GOT3 (cell line): ENCODE measurements around the gene OR6K3.
"Not testable (repeated sequence)": the region's sequence is repeated elsewhere in the genome, so short reads cannot be mapped to it uniquely, and the experiment has no call there.

Experiments used
- DNase-seq: peaks from one replicate; lab custom pipeline; 2025; ENCODE audit warnings: mixed read lengths; lab: John Stamatoyannopoulos, UW

OR6K3 gene, protein sequence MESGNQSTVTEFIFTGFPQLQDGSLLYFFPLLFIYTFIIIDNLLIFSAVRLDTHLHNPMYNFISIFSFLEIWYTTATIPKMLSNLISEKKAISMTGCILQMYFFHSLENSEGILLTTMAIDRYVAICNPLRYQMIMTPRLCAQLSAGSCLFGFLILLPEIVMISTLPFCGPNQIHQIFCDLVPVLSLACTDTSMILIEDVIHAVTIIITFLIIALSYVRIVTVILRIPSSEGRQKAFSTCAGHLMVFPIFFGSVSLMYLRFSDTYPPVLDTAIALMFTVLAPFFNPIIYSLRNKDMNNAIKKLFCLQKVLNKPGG

DNA sequence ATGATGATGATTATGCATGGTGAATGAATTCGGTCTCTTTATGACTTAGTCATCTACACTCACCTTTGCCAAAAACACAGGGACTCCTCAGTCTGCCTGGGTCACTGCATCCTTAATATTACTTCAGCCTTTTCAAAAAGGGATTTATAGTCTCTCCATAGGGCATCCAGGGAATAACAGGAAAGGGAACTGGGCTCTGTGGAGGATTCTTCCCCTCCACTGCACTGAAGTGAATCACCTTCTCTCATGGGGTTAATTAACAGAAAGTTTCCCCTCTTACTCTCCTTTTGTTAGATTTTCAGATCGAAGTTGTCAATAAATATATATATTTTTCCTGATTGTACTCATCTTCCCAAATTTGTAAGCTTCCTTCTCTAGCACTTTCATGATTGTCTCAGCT lies at the start of gene OR6K3:
OR6K3 (minus strand) TSS at position 101 of the 400 bp plus-strand sequence. CDS start 2,605 bp downstream, outside the sequence.
- no peak for DNase-seq

DNA sequence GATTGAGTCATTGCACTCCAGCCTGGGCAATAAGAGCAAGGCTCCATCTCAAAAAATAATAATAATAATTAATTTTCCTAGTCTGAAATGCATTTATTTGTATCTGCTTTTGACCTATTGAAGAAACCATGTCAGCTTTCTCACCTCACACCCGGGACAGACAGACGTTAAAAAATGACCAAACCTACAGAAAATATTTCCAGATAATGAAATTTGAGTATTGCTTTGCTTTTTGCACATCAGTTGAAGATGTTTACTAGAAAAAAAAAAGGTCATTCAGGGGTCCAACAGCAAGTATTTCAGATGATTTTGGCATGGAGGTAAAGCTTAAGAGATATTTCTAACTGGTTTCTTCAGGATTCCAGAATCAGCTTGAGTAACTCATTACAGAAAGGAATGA lies 33.9 kb upstream of the OR6K3 start, which contains the start of gene OR6K6:
OR6K6 (plus strand) TSS at position 301 of the 400 bp plus-strand sequence. CDS start 168 bp downstream, outside the sequence.
- DNase-seq, result no peak

DNA sequence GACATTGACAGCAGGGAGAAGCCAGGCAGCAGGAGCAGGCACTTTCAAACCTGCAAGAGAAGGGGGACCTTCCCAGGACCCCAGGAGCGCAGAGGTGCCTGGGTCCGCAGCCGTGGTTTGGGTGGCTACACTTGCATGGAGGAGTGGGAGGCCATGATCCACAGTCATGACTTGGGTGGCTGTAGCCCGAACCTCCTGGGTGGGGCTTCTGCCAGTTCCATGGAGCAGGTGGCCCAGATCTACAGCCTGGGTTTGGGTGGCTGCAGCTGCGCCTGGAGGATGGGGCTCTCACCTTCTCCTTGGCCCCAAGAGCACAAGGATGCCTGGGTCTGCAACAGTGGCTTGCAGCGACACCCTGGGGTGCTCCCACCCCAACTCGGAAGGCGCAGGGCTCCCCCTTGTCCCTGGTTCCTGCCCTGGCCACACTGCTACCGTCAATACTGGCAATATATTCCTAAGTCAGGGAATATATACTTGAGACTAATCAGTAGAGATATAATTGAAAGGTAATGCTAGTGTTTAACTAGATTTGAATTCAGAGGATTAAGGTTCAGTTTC lies 31.7 kb upstream of the OR6K3 start:
- DNase-seq, result no peak

DNA sequence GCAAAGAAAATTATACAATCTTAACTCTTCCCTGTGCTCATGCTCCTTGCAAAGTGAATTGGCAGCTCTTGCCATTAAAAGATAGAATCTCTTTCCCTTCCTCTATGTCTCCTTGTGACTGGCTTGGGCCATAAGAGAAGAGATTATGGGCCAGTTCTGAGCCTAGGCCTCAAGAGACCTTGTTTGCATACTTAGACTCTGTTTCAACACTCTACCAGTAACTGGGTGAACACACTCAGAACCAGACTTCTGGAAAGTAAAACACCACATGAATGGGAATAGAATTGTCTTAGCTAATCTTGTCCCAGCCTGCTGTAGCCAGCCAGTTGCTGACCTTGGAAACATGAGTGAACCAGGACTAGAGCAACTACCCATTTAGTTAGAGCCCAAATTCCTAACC lies 15.3 kb upstream of the OR6K3 start:
- no peak for DNase-seq

DNA sequence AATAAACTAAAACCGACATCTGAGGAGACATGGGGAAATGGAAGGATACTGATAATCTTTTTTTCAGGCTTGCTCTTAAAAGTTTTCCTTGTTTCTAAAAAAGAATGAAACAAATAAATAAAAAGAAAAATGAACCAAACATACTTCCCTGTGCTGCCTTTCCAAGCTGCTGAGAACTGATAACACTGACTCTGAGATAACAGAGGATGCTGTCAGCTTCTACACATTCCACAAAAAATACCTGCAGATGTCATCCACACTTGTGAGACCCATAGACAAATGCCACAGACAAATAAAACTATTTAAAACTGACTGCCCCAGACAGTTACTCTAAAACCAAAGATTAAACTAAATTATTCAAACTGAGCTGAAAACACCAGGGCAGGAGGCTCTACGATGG lies 12.0 kb upstream of the OR6K3 start:
- no peak for DNase-seq

DNA sequence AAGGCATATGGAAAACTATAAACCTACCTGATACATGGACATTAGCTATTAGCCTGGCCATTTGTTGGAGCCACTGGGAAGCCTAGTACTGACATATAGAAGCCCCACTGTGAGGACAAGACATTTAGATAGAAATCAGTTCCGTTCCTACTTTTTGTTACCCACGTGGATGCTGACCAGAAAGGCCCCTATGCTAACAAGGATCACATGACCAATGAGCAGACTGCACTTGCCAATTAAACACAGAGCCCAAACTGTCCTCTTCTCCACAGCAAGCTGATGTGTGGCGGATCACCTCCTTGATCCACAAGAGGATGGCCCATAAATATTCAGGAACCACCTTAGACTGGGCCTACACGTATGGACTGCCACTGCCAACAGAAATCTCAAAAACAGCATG lies 11.2 kb upstream of the OR6K3 start:
- DNase-seq, result no peak

DNA sequence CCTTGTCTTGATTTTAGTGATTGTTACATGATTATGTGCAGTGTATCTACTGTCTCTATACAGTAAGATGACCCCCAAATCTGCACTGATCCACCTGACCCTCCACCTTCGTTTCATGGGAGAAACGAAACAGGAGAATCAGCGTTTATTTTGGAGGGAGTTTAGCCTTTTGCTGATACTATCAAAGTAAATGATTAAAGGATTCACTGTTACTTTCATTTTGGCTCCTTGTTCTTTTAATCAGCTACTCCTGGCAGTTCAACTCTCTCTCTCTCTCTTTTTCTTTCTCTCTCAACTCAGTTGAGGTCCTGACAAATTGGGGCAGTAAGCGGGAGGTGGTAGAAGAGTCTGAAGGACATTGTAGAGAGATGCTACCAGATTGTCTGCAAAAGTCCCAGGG lies 9.9 kb upstream of the OR6K3 start:
- no peak for DNase-seq

DNA sequence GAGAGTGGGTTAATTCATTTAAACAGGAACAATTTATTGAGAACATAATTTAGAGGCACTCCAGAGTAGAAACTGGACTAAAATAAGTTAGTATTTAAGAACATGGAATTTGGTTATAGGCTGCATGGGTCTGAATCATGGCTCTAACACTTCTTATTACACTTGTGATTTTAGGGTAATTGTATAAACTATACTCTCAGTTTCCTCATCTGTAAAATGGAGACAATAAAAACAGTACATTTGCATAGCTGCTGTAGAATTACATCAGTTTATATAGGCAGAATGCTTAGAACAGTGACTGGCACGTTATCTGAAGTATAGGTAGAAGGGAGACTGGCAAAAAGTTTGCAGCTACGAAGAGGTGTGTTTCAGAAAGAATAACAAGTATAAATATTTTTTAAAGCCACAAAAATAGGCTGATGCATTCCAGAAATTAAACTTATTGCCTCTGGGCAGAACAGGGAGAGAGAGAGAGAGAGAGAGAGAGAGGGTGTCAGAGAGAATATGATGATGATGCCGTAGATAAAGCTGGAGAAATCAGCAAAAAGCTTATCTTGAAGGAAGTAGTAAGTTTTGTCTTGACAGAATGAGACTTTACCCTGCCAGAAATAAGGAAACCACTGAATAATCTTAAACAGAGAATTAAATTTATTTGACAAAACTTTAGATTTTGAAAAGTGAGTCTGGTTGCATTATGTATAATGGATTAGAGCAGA lies 8.1 kb upstream of the OR6K3 start:
- DNase-seq, result no peak

DNA sequence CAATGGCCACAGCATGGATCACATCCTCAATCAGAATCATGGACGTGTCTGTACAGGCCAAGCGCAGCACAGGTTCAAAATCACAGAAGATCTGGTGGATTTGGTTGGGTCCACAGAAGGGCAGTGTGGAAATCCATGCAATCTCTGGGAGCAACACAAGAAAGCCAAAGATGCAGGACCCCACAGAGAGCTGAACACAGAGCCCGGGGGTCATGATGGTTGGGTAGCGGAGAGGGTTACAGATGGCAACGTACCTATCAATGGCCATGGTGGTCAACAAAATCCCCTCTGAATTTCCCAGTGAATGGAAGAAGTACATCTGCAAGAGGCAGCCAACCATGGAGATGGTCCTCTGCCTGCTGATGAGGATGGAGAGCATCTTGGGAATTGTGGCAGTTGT lies 3.9 kb upstream of the OR6K3 start:
- no peak for DNase-seq

DNA sequence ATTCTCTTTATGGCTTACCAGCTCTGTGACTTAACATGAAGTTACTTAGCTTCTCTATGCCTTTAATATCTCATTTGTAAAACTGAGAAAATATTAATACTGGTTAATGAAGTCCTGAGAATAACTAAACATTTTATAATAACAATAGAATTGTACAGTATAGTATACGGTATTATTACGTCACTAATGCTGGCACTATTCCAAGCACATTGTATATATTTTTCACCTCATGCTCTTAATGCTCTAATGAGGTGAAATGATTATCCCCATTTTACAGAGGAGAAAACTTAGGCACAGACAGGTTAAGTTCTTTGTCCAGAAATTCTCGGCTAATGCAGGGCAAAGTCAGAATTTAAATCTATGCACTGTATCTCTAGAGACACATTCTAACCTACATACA lies 856 bp downstream of the OR6K3 start:
- DNase-seq, result no peak

DNA sequence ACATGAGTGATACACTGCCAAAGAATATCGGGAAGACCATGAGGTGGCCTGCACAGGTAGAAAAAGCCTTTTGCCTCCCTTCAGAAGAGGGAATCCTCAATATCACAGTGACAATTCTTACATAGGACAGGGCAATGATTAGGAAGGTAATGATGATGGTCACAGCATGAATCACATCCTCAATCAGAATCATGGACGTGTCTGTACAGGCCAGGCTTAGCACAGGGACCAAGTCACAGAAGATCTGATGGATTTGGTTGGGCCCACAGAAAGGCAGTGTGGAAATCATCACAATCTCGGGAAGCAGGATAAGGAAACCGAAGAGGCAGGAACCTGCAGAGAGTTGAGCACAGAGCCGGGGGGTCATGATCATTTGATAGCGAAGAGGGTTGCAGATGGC lies 3.2 kb downstream of the OR6K3 start:
- no peak for DNase-seq

DNA sequence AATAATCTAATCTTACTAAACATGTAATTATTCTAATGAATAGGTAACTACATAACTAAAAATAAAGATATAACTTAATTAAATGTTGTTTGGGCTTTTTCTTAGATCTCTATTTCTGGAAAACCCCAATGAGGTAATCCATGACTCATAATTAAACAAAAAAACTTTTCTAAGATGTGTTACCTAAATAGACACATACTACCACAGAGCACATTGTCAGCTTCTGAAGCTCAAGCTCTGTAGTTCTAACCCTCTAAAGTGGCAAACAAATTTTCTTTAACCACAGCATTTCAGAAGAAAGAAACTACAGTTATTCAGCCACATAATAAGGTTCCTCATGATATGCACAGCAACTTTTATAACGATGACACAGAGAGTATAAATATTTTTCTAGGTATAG lies 4.2 kb downstream of the OR6K3 start:
- DNase-seq, result no peak

DNA sequence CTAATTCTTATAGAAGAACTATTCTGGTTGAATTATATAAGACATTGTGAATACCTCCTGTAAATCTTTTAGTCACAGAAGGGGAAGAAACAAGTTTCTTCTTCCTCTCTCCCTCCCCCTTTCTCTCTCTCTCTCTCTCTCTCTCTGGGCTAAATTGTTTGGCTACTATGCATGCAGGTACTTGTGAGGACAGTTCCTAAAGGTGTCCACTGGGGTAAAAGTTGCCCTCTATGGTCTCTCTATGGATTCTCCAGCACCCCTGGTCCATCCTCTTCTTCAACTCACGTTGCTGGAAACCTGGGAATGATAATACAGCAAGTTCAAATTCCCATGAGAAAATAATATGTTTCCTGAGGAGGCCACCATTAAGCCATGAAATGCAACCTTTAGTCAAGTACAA lies 5.8 kb downstream of the OR6K3 start:
- no peak for DNase-seq

DNA sequence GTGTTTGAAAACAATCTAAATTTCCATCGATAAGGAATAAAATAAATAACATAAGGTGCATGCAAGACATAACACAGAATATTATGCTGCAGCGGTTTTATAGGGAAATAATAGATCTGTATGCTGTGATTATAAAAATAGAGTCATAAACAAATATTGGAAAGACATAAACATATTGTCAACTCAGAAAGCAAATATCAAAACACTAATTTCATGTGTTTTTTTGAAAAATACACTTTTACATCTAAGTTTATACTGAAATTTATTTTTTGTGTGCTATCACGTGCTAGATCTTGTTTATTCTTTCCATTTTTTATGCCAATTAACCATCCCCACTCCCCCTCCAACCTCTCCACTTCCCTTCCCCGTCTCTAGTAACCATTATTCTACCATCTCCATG lies 9.4 kb downstream of the OR6K3 start:
- no peak for DNase-seq

DNA sequence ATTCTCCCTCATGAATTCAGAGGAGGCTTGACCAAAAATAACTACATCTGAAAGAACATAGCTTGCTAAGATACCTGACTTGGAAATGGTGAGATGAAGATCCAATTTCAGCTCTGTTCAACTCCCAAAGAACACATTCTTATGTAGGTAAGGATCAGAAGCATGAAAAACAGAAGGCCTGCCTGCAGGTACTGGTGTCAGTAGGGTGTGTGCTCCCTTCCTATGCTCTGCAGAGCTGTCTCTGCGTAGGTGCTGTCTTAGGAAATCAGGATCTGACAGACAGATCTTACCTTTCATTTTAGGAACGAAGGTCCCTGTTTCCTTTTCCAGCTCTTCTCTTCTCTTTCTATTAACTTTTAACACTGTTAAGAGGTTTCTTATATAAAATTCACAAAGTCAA lies 14.4 kb downstream of the OR6K3 start:
- no peak for DNase-seq

DNA sequence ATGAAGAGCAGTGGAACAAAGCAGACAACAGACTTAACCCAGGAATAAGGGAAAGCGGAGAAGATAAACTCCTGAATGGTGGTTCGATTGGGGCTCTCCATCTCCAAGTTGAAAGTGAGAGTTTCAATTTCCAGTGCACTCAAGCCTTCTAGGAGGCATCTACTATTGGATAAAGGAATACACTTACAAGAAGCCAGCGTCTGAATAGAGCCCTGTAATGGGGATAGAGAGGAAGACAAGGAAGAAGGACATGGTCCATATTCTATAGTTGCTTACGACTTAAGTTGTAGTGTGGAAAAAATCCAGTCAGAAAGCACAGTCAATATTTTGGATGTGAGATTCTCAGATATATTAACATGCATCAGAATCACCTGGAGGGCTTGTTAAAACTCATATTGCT lies 20.0 kb downstream of the OR6K3 start, which contains the start of gene OR6K2:
OR6K2 (minus strand) TSS at position 101 of the 400 bp plus-strand sequence; CDS start at position 101, 0 bp downstream.
- DNase-seq, result no peak

DNA sequence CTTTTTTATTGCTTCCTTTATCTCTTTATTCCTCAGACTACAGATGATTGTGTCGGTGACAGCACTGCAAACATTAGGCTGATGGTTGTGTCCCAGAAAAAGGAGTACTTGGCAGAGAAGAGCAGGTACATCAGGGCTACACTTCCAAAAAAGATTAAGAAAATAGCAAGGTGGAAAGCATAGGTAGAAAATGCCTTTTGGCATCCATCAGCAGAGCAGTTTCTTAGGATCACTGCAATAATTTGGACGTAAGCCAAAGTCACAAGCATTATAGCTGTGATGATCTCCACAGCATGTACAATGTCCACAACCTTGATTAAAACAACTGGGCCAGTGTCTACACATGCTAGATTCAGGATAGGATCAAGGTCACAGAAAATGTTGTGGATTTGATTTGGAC lies 25.9 kb downstream of the OR6K3 start:
- no peak for DNase-seq

DNA sequence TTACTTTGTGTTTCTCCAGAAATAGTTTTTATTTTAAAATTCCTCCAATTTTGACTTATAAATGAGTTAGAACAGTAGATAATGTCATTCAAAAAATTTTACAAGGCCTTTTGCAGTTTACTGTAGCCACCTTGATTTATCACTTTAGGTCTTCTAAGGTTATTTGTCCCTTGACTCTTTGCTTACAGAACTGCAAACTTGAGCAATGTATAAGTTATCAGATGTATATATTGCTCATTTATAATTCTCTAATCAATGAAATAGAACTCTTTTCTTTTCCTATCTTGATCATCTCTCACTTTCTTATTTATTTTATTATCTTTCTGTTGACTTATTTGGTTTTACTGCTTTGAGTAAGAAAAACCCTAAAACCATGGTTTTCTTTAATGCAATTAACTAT lies 28.2 kb downstream of the OR6K3 start:
- DNase-seq, result no peak

DNA sequence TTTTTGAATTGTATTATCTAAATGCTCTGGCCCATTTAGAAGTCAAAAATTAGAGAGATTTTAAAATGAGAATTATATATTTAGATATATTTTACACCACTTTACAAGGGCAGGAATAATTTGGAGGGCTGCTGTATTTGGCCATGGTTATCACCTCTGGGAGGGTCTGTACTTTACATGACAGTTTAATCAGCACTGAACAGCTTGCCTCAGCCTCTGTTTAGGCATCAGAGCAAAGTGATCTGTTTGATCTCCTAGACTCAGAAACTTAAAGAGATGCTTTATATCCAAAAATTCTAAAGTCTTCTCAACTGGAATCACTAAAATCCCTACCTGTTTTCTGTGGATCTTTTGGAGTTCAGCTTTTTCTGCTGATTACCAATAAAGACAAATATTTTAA lies 28.6 kb downstream of the OR6K3 start:
- DNase-seq, result no peak

DNA sequence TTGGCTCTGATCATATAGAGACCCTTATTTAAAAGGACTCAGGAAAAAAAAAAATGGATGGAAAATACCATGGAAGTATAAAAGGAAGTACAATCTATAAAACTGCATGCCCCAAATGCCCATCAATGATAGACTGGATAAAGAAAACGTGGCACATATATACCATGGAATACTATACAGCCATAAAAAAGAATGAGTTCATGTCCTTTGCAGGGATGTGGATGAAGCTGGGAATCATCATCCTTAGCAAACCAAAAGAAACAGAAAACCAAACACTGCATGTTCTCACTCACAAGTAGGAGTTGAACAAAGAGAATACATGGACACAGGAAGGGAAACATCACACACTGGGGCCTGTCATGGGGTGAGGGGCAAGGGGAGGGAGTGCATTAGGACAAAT lies 29.4 kb downstream of the OR6K3 start:
- not testable (repeated sequence) for DNase-seq

DNA sequence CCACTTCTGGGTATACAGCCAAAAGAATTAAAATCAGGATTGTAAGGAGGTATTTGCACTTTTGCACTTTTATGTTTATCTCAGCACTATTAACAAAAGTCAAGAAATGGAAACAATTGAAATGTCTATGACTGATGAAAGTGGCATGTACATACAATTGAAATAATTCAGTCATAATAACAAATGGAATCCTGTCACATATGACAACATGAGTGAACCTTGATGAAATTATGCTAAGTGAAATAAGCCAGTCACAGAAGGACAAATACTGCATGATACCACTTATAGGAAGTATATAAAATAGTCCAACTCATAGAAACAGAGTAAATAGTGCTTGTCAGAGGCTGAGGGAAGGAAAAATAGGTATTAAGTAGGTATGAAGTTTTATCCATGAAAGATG lies 30.6 kb downstream of the OR6K3 start:
- no peak for DNase-seq

DNA sequence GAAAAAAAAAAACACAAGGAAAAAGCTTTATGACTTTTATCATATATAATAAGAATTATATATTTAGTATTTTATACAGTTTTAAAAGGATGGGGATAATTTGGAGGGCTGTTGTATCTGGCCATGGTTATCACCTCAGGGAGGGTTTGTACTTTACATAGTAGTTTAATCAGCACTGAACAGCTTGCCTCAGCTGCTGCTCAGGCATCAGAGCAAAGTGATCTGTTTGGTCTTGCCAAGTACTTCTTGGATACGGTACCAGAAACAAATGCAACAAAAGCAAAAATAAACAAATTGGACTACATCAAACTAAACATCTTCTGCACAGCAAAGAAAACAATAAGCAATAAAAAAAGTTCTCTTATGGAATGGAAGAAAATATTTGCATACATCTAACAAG lies 31.4 kb downstream of the OR6K3 start:
- DNase-seq, result no peak

DNA sequence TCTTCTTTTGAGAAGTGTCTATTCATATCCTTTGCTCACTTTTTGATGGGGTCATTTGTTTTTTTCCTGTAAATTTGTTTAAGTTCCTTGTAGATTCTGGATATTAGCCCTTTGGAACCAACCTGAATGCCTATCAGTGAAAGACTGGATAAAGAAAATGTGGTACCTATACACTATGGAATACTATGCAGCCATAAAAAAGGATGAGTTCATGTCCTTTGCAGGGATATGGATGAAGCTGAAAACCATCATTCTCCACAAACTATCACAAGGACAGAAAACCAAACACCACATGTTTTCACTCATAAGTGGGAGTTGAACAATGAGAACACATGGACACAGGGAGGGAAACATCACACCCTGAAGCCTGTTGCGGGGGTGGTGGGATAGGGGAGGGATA lies 32.2 kb downstream of the OR6K3 start:
- DNase-seq, result not testable (repeated sequence)
